A549 treated with CORT108297 at 1 μM for 4 hours (cell line): ENCODE data around the gene SNX12. TPM values are rescaled to one million over a fixed set of nuclear protein-coding genes. Genes with fewer than 3 reads are reported as not detected.

ENCODE experiments used
- total RNA-seq: library from RNA; stranded (reverse); fragments of 200-300 nt; extraction: Qiagen RNA extraction; gene quantifications from 5 replicates; pipeline ENCODE4 v1.2.3, GENCODE V29; 2022

SNX12 gene
- total RNA-seq = 68.0 to 76.9 TPM (median 75.6 TPM) in 5 replicates

GRCh38 chrX:71068044-71068918 lies at the start of gene SNX12:
TSS of gene SNX12 (minus strand) at chrX:71068334. CDS start at chrX:71068306, 28 bp downstream.

GRCh38 chrX:71111141-71111843 lies 43.2 kb upstream of the SNX12 start, which contains the start of gene IL2RG:
TSS of gene IL2RG (minus strand) at chrX:71111577. CDS start at chrX:71111539, 38 bp downstream.

GRCh38 chrX:71106427-71106826 lies 38.3 kb upstream of the SNX12 start, which contains the start of gene CXorf65:
TSS of gene CXorf65 (minus strand) at chrX:71106740. CDS start at chrX:71106556, 184 bp downstream.

GRCh38 chrX:71095555-71095980 lies 27.4 kb upstream of the SNX12 start, which contains the start of gene FOXO4:
TSS of gene FOXO4 (plus strand) at chrX:71095851. CDS start at chrX:71096529, 678 bp downstream.

Other genes starting within 250 kb of the SNX12 start
- gene TEX11, start 159.6 kb downstream of the SNX12 start, total RNA-seq = not detected in 5 replicates
- not detected in 5 replicates for gene SLC7A3, start 137.2 kb downstream of the SNX12 start, total RNA-seq
- gene FOXO4, start 27.5 kb upstream of the SNX12 start, total RNA-seq = 1.4 to 1.7 TPM (median 1.6 TPM) in 5 replicates
- gene CXorf65, start 38.4 kb upstream of the SNX12 start, total RNA-seq = not detected in 5 replicates
- gene IL2RG, start 43.2 kb upstream of the SNX12 start, total RNA-seq = 0.07 to 0.32 TPM in 2 of 5 replicates, not detected in the others
- 9.0 to 13.9 TPM (median 12.2 TPM) in 5 replicates for gene MED12, start 50.3 kb upstream of the SNX12 start, total RNA-seq
- 0.95 to 1.2 TPM (median 1.1 TPM) in 5 replicates for gene NLGN3, start 76.5 kb upstream of the SNX12 start, total RNA-seq
- gene GJB1, start 154.9 kb upstream of the SNX12 start, total RNA-seq = 0.11 TPM in 1 of 5 replicates, not detected in the others
- 9.5 to 15.1 TPM (median 13.1 TPM) in 5 replicates for gene ZMYM3, start 185.8 kb upstream of the SNX12 start, total RNA-seq
- gene NONO, start 215.3 kb upstream of the SNX12 start, total RNA-seq = 341 to 406 TPM (median 374 TPM) in 5 replicates
- gene ITGB1BP2, start 233.4 kb upstream of the SNX12 start, total RNA-seq = 0.69 to 1.1 TPM (median 0.99 TPM) in 5 replicates